RWPE1 (cell line): ENCODE results near the gene TFEB.

Source experiments
- CTCF ChIA-PET: fragments of 350-600 bp; sonication (Branson Sonifier 250); formaldehyde crosslinking; extraction: SDS; loops from one replicate; lab custom pipeline; 2021; lab: Yijun Ruan, JAX
- POLR2A ChIA-PET: fragments of 400-600 bp; formaldehyde crosslinking; extraction: SDS; loops from one replicate; lab custom pipeline; 2020; ENCODE audit warnings: antibody characterized with exemption; ENCODE audit not compliant: low non-redundant PET; lab: Yijun Ruan, JAX
- DNase-seq: peaks from one replicate; pipeline ENCODE4 v3.0.0; 2012; ENCODE audit warnings: low spot score
- H3K27ac ChIP-seq: fragments of 450-650 bp; 2 replicates; pipeline ENCODE4 v1.5.1; 2017
- TF ChIP-seq, protein P1 (sequence below): fragments of 450-650 bp; conservative IDR thresholded peaks from 2 replicates; pipeline ENCODE4 v1.5.1; 2017; ENCODE audit warnings: low read depth, mild to moderate bottlenecking

Gene TFEB

GRCh38 chr6:41763470-41763869 lies 28.1 kb upstream of the TFEB start:
- TF ChIP-seq, protein P1, sequence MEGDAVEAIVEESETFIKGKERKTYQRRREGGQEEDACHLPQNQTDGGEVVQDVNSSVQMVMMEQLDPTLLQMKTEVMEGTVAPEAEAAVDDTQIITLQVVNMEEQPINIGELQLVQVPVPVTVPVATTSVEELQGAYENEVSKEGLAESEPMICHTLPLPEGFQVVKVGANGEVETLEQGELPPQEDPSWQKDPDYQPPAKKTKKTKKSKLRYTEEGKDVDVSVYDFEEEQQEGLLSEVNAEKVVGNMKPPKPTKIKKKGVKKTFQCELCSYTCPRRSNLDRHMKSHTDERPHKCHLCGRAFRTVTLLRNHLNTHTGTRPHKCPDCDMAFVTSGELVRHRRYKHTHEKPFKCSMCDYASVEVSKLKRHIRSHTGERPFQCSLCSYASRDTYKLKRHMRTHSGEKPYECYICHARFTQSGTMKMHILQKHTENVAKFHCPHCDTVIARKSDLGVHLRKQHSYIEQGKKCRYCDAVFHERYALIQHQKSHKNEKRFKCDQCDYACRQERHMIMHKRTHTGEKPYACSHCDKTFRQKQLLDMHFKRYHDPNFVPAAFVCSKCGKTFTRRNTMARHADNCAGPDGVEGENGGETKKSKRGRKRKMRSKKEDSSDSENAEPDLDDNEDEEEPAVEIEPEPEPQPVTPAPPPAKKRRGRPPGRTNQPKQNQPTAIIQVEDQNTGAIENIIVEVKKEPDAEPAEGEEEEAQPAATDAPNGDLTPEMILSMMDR = no peak
- POLR2A ChIA-PET = no interaction called here
- no peak for DNase-seq
- H3K27ac ChIP-seq = no peak overlapping the region
- CTCF ChIA-PET = no interaction called here

DNA sequence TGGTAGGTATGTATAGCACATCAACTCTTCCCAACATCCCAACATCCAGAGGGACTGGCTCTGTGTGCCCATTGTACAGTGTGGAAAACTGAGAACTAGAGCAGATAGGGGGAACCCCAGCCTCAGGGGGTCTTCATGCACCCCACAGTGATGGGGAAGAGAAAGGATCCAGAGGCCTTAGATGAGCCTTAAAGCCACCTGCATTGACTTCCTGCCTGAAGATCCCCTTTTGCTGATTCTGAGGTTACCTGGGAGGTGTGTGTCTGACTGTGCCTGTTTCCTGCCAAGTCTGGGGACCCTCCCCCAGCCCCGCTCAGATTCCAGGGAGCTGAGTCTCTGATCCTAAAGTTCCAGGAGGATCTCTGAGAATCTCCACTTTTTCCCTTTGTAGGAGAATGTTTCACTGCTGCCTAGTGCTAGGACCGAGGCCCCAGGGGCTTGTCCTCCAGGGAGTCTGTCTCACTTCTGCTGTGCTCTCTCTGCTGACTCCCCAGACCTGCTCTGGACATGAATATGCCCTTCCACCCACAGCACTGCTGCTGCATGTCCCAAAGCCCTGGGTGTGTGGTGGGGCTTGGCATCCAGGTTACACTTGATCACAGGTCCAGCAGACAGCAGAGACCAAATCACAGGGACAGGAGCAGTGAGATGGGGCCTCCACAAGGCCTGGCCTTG lies 24.6 kb upstream of the TFEB start:
- TF ChIP-seq, protein P1 = no peak
- ChIA-PET CTCF (no interaction called here), POLR2A (no interaction called here)
- no peak overlapping the region for H3K27ac ChIP-seq
- no peak for DNase-seq

DNA sequence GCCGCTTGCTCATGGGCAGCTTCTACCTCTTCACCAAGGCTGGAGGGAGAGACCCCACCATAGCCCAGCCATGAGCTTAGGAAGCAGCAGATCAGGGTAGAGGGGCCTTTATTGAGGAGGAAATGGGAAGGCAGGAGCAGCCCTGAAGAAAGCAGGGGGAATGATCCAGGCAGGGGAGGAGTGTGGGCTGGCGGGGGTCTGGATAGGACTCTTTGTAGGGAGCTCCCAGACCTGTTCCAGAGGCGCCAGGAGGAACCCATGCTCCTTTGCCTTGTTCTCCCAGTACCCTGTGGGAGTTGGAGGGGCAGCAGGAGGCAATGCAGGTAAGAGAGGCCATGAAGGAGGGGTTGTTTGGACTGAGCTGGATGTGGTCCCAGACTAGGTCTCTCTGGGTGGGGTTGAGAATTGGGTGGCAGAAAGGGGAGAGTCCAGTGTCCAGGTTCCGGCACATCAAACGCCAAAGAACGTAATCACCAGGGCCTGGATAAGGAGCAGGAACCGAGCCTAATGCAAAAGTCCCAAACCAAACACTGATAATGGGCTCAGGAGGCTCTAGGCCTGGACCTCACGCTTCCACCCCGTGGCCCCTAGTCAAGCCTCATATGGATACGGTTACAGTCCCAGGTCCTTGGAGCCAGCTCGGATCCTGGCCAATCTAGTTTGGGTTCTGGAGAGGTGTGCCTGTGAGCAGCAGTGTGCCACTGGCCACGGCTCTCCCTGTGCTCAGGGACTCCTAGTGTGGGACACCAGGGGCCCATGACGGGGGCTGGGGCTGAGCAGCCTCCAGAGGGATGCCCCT lies 23.9 kb upstream of the TFEB start:
- no peak for DNase-seq
- ChIA-PET CTCF (interaction anchor here (0.8 kb wide), 1 partner anchor 26 kb away, joined by 4 read pairs; no protein-coding TSS in a partner anchor), POLR2A (no interaction called here)
- TF ChIP-seq, protein P1 = no peak
- no peak overlapping the region for H3K27ac ChIP-seq

DNA sequence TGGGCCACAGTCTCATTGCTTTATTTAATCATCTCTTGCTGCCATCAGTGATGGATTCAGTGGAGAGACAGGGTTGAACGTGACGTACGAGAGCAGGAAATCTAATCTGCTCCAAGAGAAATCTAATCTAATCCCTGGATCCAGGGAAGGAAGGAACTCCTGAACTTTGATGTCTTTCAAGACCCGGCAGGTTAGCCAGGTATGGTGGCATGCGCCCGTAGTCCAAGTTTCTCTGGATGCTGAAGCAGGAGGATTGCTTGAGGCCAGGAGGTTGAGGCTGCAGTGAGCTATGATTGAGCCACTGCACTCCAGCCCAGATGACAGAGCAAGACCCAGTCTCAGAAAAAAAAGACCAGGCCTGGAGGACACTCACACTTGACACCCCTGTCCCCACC lies 23.2 kb upstream of the TFEB start:
- TF ChIP-seq, protein P1 = no peak
- no peak for DNase-seq
- ChIA-PET CTCF (interaction anchor here (0.6 to 0.8 kb wide), 2 partner anchors 26 to 298 kb away, joined by 4 read pairs; no protein-coding TSS in a partner anchor), POLR2A (no interaction called here)
- no peak overlapping the region for H3K27ac ChIP-seq

GRCh38 chr6:41757931-41758640 lies 22.7 kb upstream of the TFEB start:
- CTCF ChIA-PET = interaction anchor here (0.6 to 1.0 kb wide), 2 partner anchors 29 to 298 kb away, joined by 4 to 5 read pairs; partner anchors contain the start of gene TOMM6
- POLR2A ChIA-PET = no interaction called here
- DNase-seq = no peak
- H3K27ac ChIP-seq = no peak overlapping the region
- TF ChIP-seq, protein P1 = no peak

GRCh38 chr6:41757271-41757670 lies 21.9 kb upstream of the TFEB start:
- H3K27ac ChIP-seq = no peak overlapping the region
- no peak for DNase-seq
- POLR2A ChIA-PET = interaction anchor here (0.6 kb wide), 1 partner anchor 55 kb away, joined by 7 read pairs; no protein-coding TSS in a partner anchor
- CTCF ChIA-PET = interaction anchor here (1.0 kb wide), 1 partner anchor 30 kb away, joined by 5 read pairs; the partner anchor contains the start of gene TOMM6
- TF ChIP-seq, protein P1 = no peak
